Hematopoietic multipotent progenitor cell (in vitro differentiated cells): Measurements from ENCODE around the gene ZNF280B. TPM values are rescaled to one million over a fixed set of nuclear protein-coding genes. Genes with fewer than 3 reads are reported as not detected.
"Not testable (repeated sequence)": the region's sequence is repeated elsewhere in the genome, so short reads cannot be mapped to it uniquely, and the experiment has no call there.

ENCODE experiments used
- DNase-seq, 3 donors: peaks; one replicate each; pipeline ENCODE4 v3.0.0-alpha.2; 2011 to 2015; ENCODE audit warnings: low read depth in 2 of 3, low spot score in 2 of 3
- total RNA-seq: library from RNA; depleted of rRNA; stranded (reverse); fragments of >200 nt; gene quantifications from one replicate; pipeline ENCODE4 v1.2.3, GENCODE V29; 2012

ZNF280B gene
- total RNA-seq, 1 donor = 0.81 TPM

GRCh38 chr22:22535662-22536061 lies 27.1 kb upstream of the ZNF280B start:
- DNase-seq = no peak

DNA sequence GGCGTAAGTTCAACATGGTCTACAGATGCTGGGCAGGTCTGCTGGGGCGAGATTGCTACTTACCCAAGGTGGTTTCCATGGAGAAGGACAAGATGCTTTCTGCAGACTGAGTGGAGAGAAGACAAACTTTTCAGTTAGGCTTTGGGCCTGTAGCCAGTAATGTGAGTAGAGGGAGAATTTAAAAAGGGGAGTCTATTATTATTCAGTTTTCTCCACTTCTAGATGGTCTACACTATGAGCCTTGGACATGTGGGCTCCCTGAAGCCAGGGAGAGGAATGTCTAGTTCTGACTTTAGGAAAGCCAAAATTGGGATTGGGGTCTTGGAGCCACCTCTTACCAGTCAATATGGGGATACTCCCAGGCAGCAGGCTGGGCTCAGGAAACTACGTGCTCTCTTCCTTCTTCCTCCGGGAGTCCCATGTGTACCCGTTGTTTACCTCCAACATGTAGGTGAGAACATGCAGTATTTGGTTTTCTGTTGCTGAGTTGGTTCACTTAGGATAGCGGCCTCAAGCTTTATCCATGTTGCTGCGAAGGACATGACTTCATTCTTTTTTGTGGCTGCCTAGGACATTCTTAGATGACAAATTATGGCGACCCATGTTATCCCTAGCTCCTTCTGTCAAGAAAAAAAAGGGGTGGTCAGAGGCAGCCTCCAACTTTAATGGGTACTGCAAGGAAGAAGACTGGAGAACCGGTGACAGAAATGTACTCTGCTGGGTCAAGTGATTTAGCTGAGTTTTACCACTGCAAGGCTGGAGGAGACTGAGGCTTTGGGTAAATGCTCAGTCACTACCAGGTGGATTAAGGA lies 26.3 kb upstream of the ZNF280B start:
- no peak for DNase-seq

DNA sequence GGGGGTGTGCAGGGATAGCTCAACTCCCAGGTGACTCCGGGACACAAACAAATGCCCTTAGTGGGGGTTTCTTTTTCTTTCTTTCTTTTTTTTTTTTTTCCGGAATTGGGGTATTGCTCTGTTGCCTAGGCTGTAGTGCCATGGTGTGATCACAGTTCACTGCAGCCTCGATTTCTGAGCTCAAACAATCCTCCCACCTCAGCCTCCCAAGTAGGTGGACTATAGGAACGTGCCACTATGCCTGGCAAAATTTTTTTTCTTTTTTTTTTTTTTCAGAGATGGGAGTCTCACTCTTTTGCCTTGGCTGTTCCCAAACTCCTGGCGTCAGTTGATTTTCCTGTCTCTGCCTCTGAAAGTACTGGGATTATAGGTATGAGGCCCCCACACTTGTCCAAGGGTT lies 25.3 kb upstream of the ZNF280B start:
- no peak for DNase-seq

GRCh38 chr22:22533417-22533816 lies 24.9 kb upstream of the ZNF280B start:
- no peak for DNase-seq

DNA sequence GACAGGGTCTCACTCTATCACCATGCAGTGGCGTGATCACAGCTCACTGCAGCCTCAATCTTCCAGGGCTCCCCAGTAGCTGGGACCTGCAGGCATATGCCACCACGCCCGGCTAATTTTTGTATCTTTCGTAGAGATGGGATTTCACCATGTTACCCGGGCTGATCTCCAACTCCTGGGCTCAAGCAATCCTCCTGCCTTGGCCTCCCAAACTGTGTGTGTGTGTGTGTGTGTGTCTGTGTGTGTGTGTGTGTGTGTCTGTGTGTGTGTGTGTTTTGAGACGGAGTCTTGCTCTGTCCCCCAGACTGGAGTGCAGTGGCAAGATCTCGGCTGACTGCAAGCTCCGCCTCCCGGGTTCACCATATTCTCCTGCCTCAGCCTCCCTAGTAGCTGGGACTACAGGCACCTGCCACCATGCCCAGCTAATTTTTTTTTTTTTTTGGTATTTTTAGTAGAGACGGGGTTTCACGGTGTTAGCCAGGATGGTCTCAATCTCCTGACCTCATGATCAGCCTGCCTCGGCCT lies 24.1 kb upstream of the ZNF280B start:
- not testable (repeated sequence) for DNase-seq

DNA sequence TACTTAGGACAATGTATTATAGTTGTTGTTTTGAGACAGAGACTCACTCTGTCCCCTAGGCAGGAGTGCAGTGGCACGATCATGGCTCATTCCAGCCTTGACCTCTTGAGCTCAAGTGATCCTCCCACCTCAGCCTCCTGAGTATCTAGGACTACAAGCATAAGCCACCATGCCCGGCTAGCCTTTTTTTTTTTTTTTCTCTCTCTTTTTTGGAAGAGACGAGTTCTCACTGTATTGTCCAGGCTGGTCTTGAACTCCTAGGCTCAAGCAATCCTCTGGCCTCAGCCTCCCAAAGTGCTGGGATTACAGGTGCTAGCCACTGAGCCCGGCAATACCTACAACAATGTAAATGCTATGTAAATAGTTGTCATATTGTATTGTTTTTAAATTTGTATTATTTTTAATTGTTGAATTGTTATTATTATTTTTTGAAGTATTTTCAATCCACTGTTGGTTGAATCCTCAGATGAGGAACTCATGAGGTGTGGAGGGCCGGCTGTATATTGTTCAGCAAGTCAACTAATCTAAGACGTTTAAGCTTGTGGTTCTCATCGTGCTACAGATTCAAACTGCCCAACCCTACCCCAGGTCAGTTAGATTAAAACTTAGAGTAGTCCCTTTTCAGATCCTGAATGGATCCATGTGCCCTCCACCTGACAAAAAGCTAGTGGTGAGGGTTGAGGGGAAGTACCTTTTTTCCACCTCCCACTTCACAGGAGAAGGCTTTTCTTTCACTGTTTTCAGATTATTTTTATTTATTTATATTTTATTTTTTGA lies 23.4 kb upstream of the ZNF280B start:
- DNase-seq = no peak

DNA sequence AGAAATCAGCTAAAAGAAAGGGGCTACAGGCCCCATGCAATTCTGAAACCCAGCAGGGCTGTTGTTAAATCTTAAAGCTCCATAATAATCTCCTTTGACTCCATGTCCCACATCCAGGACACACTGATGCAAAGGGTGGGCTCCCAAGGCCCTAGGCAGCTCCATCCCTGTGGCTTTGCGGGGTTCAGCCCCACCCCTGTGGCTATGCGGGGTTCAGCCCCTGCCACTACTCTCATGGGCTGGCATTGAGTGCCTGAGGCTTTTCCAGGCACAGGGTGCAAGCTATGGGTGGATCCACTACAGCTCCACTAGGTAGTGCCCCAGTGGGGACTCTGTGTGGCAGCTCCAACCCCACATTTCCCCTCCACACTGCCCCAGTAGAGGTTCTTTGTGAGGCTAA lies 20.2 kb upstream of the ZNF280B start:
- DNase-seq = no peak

- no peak for DNase-seq
Measured at GRCh38 chr22:22527312-22527711, 18.8 kb upstream of the ZNF280B start.

DNA sequence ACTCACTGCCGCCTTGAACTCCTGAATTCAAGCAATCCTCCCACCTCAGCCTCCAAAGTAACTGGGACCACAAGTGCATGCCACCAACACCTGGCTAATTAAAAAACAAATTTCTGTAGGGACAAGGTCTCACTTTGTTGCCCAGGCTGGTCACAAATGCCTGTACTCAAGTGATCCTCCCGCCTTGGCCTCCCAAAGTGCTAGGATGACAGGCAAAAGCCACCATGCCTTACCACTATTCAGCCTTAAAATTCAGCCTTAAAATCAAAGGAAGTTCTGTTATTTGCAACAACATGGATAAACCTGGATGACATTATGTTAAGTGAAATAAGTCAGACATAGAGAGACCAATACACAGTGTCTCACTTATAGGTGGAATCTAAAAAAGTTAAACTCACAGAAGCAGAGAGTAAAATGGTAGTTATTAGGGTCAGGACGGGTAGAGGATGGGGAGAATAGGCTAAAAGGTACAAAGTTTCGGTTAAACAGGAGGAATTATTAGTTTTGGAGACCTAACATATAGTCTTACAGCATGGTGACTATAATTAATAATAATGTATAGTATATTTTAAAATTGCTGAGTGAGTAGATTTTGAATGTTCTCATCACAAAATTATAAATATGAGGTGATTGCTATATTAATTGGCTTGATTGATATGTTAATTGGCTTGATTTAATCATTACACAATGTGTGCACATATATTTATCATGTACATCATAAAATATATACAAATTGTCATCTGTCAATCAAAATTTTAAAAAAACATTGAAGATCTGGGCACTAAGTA lies 17.8 kb upstream of the ZNF280B start:
- DNase-seq = no peak

DNA sequence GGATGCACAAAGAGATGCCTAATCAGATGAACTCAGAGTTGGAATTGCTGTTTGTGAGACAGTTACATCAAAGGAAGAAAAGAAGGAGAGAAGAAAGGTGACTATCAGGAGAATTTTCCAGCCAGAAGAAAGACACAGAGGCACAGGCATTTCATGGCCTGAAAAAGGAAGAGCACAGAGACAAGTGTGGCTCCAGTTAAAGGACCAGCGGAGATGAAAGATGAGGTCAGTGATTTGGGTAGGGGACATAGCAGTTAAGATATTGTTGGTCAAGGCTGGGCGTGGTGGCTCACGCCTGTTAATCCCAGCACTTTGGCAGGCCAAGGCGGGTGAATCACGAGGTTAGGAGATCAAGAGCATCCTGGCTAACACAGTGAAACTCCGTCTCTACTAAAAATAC lies 15.0 kb upstream of the ZNF280B start:
- DNase-seq = no peak

GRCh38 chr22:22521631-22522030 lies 13.1 kb upstream of the ZNF280B start:
- no peak for DNase-seq

- DNase-seq = no peak
Measured at GRCh38 chr22:22520667-22521602, 12.4 kb upstream of the ZNF280B start.

GRCh38 chr22:22520020-22520656 lies 11.6 kb upstream of the ZNF280B start, which contains the start of gene ZNF280A:
TSS of gene ZNF280A (minus strand) at chr22:22520270. CDS start at chr22:22515630, 4,640 bp downstream.
- DNase-seq = no peak

DNA sequence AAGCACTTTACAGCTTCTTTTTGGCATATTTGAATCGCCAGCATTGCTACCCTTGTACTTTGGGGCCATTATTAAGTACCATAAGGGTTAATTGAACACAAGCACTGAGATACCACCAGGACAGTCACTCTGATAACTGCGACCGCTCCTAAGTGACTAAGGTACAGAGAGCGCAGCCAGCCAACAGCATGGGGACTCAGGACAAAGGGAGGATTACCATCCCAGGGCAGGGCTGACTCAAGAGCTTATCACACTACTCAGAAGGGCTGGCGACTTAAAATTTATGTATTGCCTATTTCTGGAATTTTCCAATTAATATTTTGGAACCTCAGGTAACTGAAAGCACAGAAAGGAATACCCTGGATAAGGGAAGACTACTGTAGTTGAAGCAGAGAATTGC lies 11.0 kb upstream of the ZNF280B start:
- DNase-seq = no peak

GRCh38 chr22:22516992-22517391 lies 8.4 kb upstream of the ZNF280B start:
- DNase-seq = no peak

DNA sequence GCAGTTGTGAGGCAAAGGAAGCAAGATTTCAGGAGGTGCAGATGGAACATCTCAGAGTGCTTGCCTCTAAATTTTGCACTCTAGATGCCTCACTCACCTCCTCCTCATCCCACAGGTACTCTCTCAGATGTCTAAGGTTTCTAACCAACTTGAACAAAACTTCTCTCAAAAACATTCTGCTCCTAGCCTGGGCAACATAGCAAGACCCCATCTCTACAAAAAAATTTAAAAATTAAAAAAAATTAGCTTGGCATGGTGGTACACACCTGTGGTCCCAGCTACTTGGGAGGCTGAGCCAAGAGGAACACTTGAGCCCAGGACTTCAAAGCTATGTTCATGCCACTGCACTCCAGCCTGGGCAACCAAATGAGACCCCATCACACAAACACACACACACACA lies 7.3 kb upstream of the ZNF280B start:
- DNase-seq = no peak

GRCh38 chr22:22514431-22514830 lies 5.9 kb upstream of the ZNF280B start:
- DNase-seq = not testable (repeated sequence)

- DNase-seq = no peak
Measured at GRCh38 chr22:22513619-22514018, 5.1 kb upstream of the ZNF280B start.

DNA sequence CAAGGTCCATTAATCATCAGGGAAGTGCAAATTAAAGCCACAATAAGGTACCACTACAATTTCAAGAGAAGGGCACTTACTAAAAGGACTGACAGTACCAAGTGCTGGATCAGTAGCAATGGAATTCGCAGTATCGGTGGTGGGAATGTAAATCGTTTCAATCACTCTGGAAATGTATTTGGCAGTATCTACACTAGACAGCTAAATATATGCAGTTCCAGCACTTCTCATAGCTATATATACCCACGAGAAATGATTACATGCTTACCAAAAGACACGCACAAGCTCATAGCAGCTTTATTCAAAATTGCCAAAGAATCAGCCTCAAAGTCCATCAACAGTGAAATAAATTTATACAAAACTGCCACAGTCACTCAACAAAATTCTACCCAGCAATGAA lies 4.4 kb upstream of the ZNF280B start:
- no peak for DNase-seq
